Activated CD4-positive, alpha-beta memory T cell treated with anti-CD3 and anti-CD28 coated beads, Interleukin-2, amount 10 ng/mL, durations not matched to agents 7 days and 5 days (primary cell): ENCODE data around the gene NRG3. TPM values are rescaled to one million over a fixed set of nuclear protein-coding genes. Genes with fewer than 3 reads are reported as not detected.

Experiments
- CTCF ChIA-PET: fragments of 350-600 bp; sonication (Branson Sonifier 250); formaldehyde crosslinking; loops from one replicate; lab custom pipeline; 2021; ENCODE audit warnings: antibody characterized with exemption, inconsistent platforms; lab: Charles Lee
- POLR2A ChIA-PET: fragments of 350-600 bp; sonication (Branson Sonifier 250); formaldehyde crosslinking; loops from one replicate; lab custom pipeline; 2021; ENCODE audit warnings: antibody characterized with exemption; lab: Charles Lee
- DNase-seq: peaks from one replicate; pipeline ENCODE4 v3.0.0-alpha.2; 2020
- H3K27ac Mint-ChIP-seq: one replicate; pipeline ENCODE4 v1.8.0; 2021; ENCODE audit warnings: mild to moderate bottlenecking, mixed read lengths
- H3K27me3 Mint-ChIP-seq: one replicate; pipeline ENCODE4 v1.8.0; 2021; ENCODE audit warnings: mixed read lengths
- H3K36me3 Mint-ChIP-seq: one replicate; pipeline ENCODE4 v1.8.0; 2021; ENCODE audit warnings: low read depth, mixed read lengths
- H3K4me1 Mint-ChIP-seq: one replicate; pipeline ENCODE4 v1.8.0; 2021; ENCODE audit warnings: mixed read lengths
- H3K4me3 Mint-ChIP-seq: one replicate; pipeline ENCODE4 v1.8.0; 2021; ENCODE audit warnings: mild to moderate bottlenecking, mixed read lengths
- H3K9me3 Mint-ChIP-seq: one replicate; pipeline ENCODE4 v1.8.0; 2021; ENCODE audit warnings: mixed read lengths
- total RNA-seq, 2 experiments: library from RNA; stranded (reverse); gene quantifications; one replicate each; pipeline ENCODE4 v1.2.3, GENCODE V29; 2021

NRG3 gene
- total RNA-seq, 2 experiments from 2014 or later, result not detected

GRCh38 chr10:82089327-82089726 is 214.3 kb downstream of the NRG3 start:
- H3K27me3 Mint-ChIP-seq, result no peaks in the 10 kb centered on the region
- DNase-seq, result no peak
- peaks cover 9% of the 10 kb centered on the region for H3K9me3 Mint-ChIP-seq
- H3K27ac Mint-ChIP-seq, result no peak overlapping the region
- ChIA-PET POLR2A (no interaction called here), CTCF (no interaction called here)
- H3K4me1 Mint-ChIP-seq, result no peaks in the 10 kb centered on the region
- H3K36me3 Mint-ChIP-seq, result no peaks in the 10 kb centered on the region
- H3K4me3 Mint-ChIP-seq, result no peak overlapping the region

- ChIA-PET POLR2A (no interaction called here), CTCF (no interaction called here)
- peaks cover 5% of the 10 kb centered on the region for H3K9me3 Mint-ChIP-seq
- no peaks in the 10 kb centered on the region for H3K4me1 Mint-ChIP-seq
- no peaks in the 10 kb centered on the region for H3K36me3 Mint-ChIP-seq
- no peak for DNase-seq
- H3K27me3 Mint-ChIP-seq, result no peaks in the 10 kb centered on the region
- H3K4me3 Mint-ChIP-seq, result no peak overlapping the region
- H3K27ac Mint-ChIP-seq, result no peak overlapping the region
Measured at GRCh38 chr10:82091413-82091812, 216.4 kb downstream of the NRG3 start.

- H3K4me1 Mint-ChIP-seq, result no peaks in the 10 kb centered on the region
- no peaks in the 10 kb centered on the region for H3K27me3 Mint-ChIP-seq
- H3K36me3 Mint-ChIP-seq, result no peaks in the 10 kb centered on the region
- H3K9me3 Mint-ChIP-seq, result peaks cover 4% of the 10 kb centered on the region
- H3K27ac Mint-ChIP-seq, result no peak overlapping the region
- ChIA-PET POLR2A (no interaction called here), CTCF (no interaction called here)
- H3K4me3 Mint-ChIP-seq, result no peak overlapping the region
- no peak for DNase-seq
Measured at GRCh38 chr10:82092111-82092510, 217.1 kb downstream of the NRG3 start.

GRCh38 chr10:82124713-82125112 is 249.7 kb downstream of the NRG3 start:
- POLR2A ChIA-PET, result no interaction called here
- Mint-ChIP-seq H3K9me3 (peaks cover 9% of the 10 kb centered on the region), H3K36me3 (no peaks in the 10 kb centered on the region), H3K4me3 (no peak overlapping the region), H3K27me3 (no peaks in the 10 kb centered on the region), H3K4me1 (no peaks in the 10 kb centered on the region), H3K27ac (no peak overlapping the region)
- CTCF ChIA-PET, result no interaction called here
- DNase-seq, result no peak

GRCh38 chr10:82128527-82128926 is 253.5 kb downstream of the NRG3 start:
- POLR2A ChIA-PET, result no interaction called here
- DNase-seq, result no peak
- no peaks in the 10 kb centered on the region for H3K4me1 Mint-ChIP-seq
- H3K27ac Mint-ChIP-seq, result no peak overlapping the region
- H3K36me3 Mint-ChIP-seq, result no peaks in the 10 kb centered on the region
- CTCF ChIA-PET, result no interaction called here
- no peak overlapping the region for H3K4me3 Mint-ChIP-seq
- peaks cover 7% of the 10 kb centered on the region for H3K9me3 Mint-ChIP-seq
- no peaks in the 10 kb centered on the region for H3K27me3 Mint-ChIP-seq

GRCh38 chr10:82136103-82136502 is 261.1 kb downstream of the NRG3 start:
- Mint-ChIP-seq H3K4me1 (no peaks in the 10 kb centered on the region), H3K9me3 (peaks cover 13% of the 10 kb centered on the region), H3K27me3 (no peaks in the 10 kb centered on the region), H3K4me3 (no peak overlapping the region), H3K36me3 (no peaks in the 10 kb centered on the region), H3K27ac (no peak overlapping the region)
- CTCF ChIA-PET, result no interaction called here
- POLR2A ChIA-PET, result no interaction called here
- DNase-seq, result no peak

- H3K9me3 Mint-ChIP-seq, result peaks cover 2% of the 10 kb centered on the region
- POLR2A ChIA-PET, result no interaction called here
- no peaks in the 10 kb centered on the region for H3K36me3 Mint-ChIP-seq
- no peak for DNase-seq
- H3K27me3 Mint-ChIP-seq, result no peaks in the 10 kb centered on the region
- no peaks in the 10 kb centered on the region for H3K4me1 Mint-ChIP-seq
- CTCF ChIA-PET, result no interaction called here
- no peak overlapping the region for H3K27ac Mint-ChIP-seq
- H3K4me3 Mint-ChIP-seq, result no peak overlapping the region
Measured at GRCh38 chr10:82144153-82144552, 269.2 kb downstream of the NRG3 start.

- no peaks in the 10 kb centered on the region for H3K9me3 Mint-ChIP-seq
- CTCF ChIA-PET, result interaction anchor here (1.1 kb wide), 1 partner anchor 9 kb away, joined by 4 read pairs; no protein-coding TSS in a partner anchor
- no peak overlapping the region for H3K27ac Mint-ChIP-seq
- no peak for DNase-seq
- H3K4me3 Mint-ChIP-seq, result no peak overlapping the region
- no peaks in the 10 kb centered on the region for H3K27me3 Mint-ChIP-seq
- POLR2A ChIA-PET, result no interaction called here
- H3K36me3 Mint-ChIP-seq, result no peaks in the 10 kb centered on the region
- H3K4me1 Mint-ChIP-seq, result no peaks in the 10 kb centered on the region
Measured at GRCh38 chr10:82148764-82149163, 273.8 kb downstream of the NRG3 start.

- Mint-ChIP-seq H3K27ac (no peak overlapping the region), H3K27me3 (no peaks in the 10 kb centered on the region), H3K4me3 (no peak overlapping the region), H3K9me3 (no peaks in the 10 kb centered on the region), H3K4me1 (no peaks in the 10 kb centered on the region), H3K36me3 (no peaks in the 10 kb centered on the region)
- POLR2A ChIA-PET, result no interaction called here
- DNase-seq, result no peak
- CTCF ChIA-PET, result interaction anchor here (1.1 kb wide), 1 partner anchor 10 kb away, joined by 4 read pairs; no protein-coding TSS in a partner anchor
Measured at GRCh38 chr10:82149674-82150073, 274.7 kb downstream of the NRG3 start.

- Mint-ChIP-seq H3K36me3 (no peaks in the 10 kb centered on the region), H3K27ac (no peak overlapping the region), H3K4me1 (no peaks in the 10 kb centered on the region), H3K4me3 (no peak overlapping the region), H3K9me3 (no peaks in the 10 kb centered on the region), H3K27me3 (no peaks in the 10 kb centered on the region)
- ChIA-PET POLR2A (no interaction called here), CTCF (no interaction called here)
- no peak for DNase-seq
Measured at GRCh38 chr10:82150123-82150900, 275.3 kb downstream of the NRG3 start.

- no peak overlapping the region for H3K4me3 Mint-ChIP-seq
- peaks cover 2% of the 10 kb centered on the region for H3K9me3 Mint-ChIP-seq
- POLR2A ChIA-PET, result no interaction called here
- CTCF ChIA-PET, result no interaction called here
- H3K4me1 Mint-ChIP-seq, result no peaks in the 10 kb centered on the region
- DNase-seq, result no peak
- H3K36me3 Mint-ChIP-seq, result no peaks in the 10 kb centered on the region
- H3K27ac Mint-ChIP-seq, result no peak overlapping the region
- H3K27me3 Mint-ChIP-seq, result no peaks in the 10 kb centered on the region
Measured at GRCh38 chr10:82160307-82160706, 285.3 kb downstream of the NRG3 start.

- DNase-seq, result no peak
- POLR2A ChIA-PET, result no interaction called here
- CTCF ChIA-PET, result no interaction called here
- no peak overlapping the region for H3K27ac Mint-ChIP-seq
- no peaks in the 10 kb centered on the region for H3K27me3 Mint-ChIP-seq
- no peaks in the 10 kb centered on the region for H3K36me3 Mint-ChIP-seq
- H3K9me3 Mint-ChIP-seq, result peaks cover 2% of the 10 kb centered on the region
- no peaks in the 10 kb centered on the region for H3K4me1 Mint-ChIP-seq
- H3K4me3 Mint-ChIP-seq, result no peak overlapping the region
Measured at GRCh38 chr10:82161264-82161663, 286.3 kb downstream of the NRG3 start.

GRCh38 chr10:82162549-82163195 is 287.7 kb downstream of the NRG3 start:
- Mint-ChIP-seq H3K36me3 (no peaks in the 10 kb centered on the region), H3K27ac (no peak overlapping the region), H3K4me3 (no peak overlapping the region), H3K4me1 (no peaks in the 10 kb centered on the region), H3K27me3 (no peaks in the 10 kb centered on the region), H3K9me3 (peaks cover 2% of the 10 kb centered on the region)
- no peak for DNase-seq
- ChIA-PET POLR2A (no interaction called here), CTCF (no interaction called here)

- no peaks in the 10 kb centered on the region for H3K4me1 Mint-ChIP-seq
- ChIA-PET CTCF (no interaction called here), POLR2A (no interaction called here)
- H3K27ac Mint-ChIP-seq, result no peak overlapping the region
- H3K27me3 Mint-ChIP-seq, result no peaks in the 10 kb centered on the region
- H3K4me3 Mint-ChIP-seq, result no peak overlapping the region
- no peak for DNase-seq
- peaks cover 3% of the 10 kb centered on the region for H3K9me3 Mint-ChIP-seq
- no peaks in the 10 kb centered on the region for H3K36me3 Mint-ChIP-seq
Measured at GRCh38 chr10:82171899-82172298, 296.9 kb downstream of the NRG3 start.
